PC-3 (cell line): ENCODE results near the gene SFXN1.
"Not testable (repeated sequence)": the region's sequence is repeated elsewhere in the genome, so short reads cannot be mapped to it uniquely, and the experiment has no call there.

Experiments used
- CTCF ChIP-seq: fragments of 300-600 bp; sonication (generic); conservative IDR thresholded peaks from 2 replicates; pipeline ENCODE4 v1.5.1; 2017; ENCODE audit warnings: antibody characterized with exemption, low read depth, mild to moderate bottlenecking, low read length
- EZH2 ChIP-seq: fragments of 300-600 bp; sonication (generic); IDR thresholded peaks from one replicate; pipeline ENCODE4 v1.6.1; 2017; ENCODE audit warnings: antibody characterized with exemption, mild to moderate bottlenecking, low read length; ENCODE audit not compliant: unreplicated experiment

GRCh38 chr5:175535331-175535730 lies 57.0 kb downstream of the SFXN1 start:
- not testable (repeated sequence) for TF ChIP-seq CTCF, EZH2
